ENCODE measurements around the gene CTNNA2.

The CTNNA2 gene

GRCh38 chr2:80205498-80205897 is 692.6 kb downstream of the CTNNA2 start:
- H3K4me3 ChIP-seq (ENCODE audit: control insufficient read depth, low read depth, low read length) = no peak overlapping the region
- TF ChIP-seq CTCF (IDR thresholded peaks at IDR 0.05; ENCODE audit: control insufficient read depth, insufficient read depth, low read depth, low read length, missing control alignments) = no peak
- DNase-seq (ENCODE audit: low read depth) = no peak

- no peak for DNase-seq (ENCODE audit: low read depth)
- H3K4me3 ChIP-seq (ENCODE audit: control insufficient read depth, low read depth, low read length) = no peak overlapping the region
- no peak for TF ChIP-seq CTCF (IDR thresholded peaks at IDR 0.05; ENCODE audit: control insufficient read depth, insufficient read depth, low read depth, low read length, missing control alignments)
Observed at GRCh38 chr2:80209458-80209857, 696.6 kb downstream of the CTNNA2 start.

- H3K4me3 ChIP-seq (ENCODE audit: control insufficient read depth, low read depth, low read length) = no peak overlapping the region
- no peak for TF ChIP-seq CTCF (IDR thresholded peaks at IDR 0.05; ENCODE audit: control insufficient read depth, insufficient read depth, low read depth, low read length, missing control alignments)
- no peak for DNase-seq (ENCODE audit: low read depth)
Observed at GRCh38 chr2:80217446-80217845, 704.6 kb downstream of the CTNNA2 start.

- H3K4me3 ChIP-seq (ENCODE audit: control insufficient read depth, low read depth, low read length) = no peak overlapping the region
- DNase-seq (ENCODE audit: low read depth) = no peak
- TF ChIP-seq CTCF (IDR thresholded peaks at IDR 0.05; ENCODE audit: control insufficient read depth, insufficient read depth, low read depth, low read length, missing control alignments) = no peak
Observed at GRCh38 chr2:80222644-80223043, 709.8 kb downstream of the CTNNA2 start.

- DNase-seq (ENCODE audit: low read depth) = no peak
- H3K4me3 ChIP-seq (ENCODE audit: control insufficient read depth, low read depth, low read length) = no peak overlapping the region
Observed at GRCh38 chr2:80231421-80231820, 718.6 kb downstream of the CTNNA2 start.

GRCh38 chr2:80233333-80233732 is 720.5 kb downstream of the CTNNA2 start:
- DNase-seq (ENCODE audit: low read depth) = no peak
- H3K4me3 ChIP-seq (ENCODE audit: control insufficient read depth, low read depth, low read length) = no peak overlapping the region
- TF ChIP-seq CTCF (IDR thresholded peaks at IDR 0.05; ENCODE audit: control insufficient read depth, insufficient read depth, low read depth, low read length, missing control alignments) = no peak

More at GRCh38 chr2:80231421-80231820, 718.6 kb downstream of the CTNNA2 start:
- TF ChIP-seq CTCF (IDR thresholded peaks at IDR 0.05; ENCODE audit: control insufficient read depth, insufficient read depth, low read depth, low read length, missing control alignments) = no peak
